ENCODE measurements around the gene PPP3R2.

DNA sequence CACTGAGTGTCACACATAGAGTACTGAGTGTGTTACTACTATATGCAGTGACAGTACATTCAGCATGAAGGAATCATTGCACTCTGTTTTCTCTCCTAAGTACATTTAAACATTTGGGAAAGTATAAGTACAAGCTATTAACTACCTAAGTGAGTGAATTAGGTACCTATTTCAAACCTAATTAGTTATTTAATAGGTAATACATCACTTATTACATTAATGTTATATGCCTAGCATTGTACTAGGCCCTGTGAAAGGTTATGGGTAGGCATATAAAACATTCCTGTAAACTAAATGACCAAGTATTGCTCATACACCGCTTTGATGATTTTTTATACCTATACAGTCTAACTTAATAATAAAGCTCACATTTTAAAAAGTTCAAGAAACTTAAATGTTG, 25.7 kb upstream of the PPP3R2 start:
- TF ChIP-seq, protein P1, sequence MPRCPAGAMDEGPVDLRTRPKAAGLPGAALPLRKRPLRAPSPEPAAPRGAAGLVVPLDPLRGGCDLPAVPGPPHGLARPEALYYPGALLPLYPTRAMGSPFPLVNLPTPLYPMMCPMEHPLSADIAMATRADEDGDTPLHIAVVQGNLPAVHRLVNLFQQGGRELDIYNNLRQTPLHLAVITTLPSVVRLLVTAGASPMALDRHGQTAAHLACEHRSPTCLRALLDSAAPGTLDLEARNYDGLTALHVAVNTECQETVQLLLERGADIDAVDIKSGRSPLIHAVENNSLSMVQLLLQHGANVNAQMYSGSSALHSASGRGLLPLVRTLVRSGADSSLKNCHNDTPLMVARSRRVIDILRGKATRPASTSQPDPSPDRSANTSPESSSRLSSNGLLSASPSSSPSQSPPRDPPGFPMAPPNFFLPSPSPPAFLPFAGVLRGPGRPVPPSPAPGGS (IDR thresholded peaks at IDR 0.05): no peak
- TF ChIP-seq, protein P2, sequence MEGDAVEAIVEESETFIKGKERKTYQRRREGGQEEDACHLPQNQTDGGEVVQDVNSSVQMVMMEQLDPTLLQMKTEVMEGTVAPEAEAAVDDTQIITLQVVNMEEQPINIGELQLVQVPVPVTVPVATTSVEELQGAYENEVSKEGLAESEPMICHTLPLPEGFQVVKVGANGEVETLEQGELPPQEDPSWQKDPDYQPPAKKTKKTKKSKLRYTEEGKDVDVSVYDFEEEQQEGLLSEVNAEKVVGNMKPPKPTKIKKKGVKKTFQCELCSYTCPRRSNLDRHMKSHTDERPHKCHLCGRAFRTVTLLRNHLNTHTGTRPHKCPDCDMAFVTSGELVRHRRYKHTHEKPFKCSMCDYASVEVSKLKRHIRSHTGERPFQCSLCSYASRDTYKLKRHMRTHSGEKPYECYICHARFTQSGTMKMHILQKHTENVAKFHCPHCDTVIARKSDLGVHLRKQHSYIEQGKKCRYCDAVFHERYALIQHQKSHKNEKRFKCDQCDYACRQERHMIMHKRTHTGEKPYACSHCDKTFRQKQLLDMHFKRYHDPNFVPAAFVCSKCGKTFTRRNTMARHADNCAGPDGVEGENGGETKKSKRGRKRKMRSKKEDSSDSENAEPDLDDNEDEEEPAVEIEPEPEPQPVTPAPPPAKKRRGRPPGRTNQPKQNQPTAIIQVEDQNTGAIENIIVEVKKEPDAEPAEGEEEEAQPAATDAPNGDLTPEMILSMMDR (IDR thresholded peaks at IDR 0.05): no peak
- TF ChIP-seq GATA3 (IDR thresholded peaks at IDR 0.05; ENCODE audit: borderline replicate concordance) (no peak), RFX5 (IDR thresholded peaks at IDR 0.05) (no peak), POLR2A (IDR thresholded peaks at IDR 0.05; ENCODE audit: low read length) (no peak), KDM1A (IDR thresholded peaks at IDR 0.05; ENCODE audit: low read depth) (no peak), POLR2AphosphoS2 (conservative IDR thresholded peaks at IDR 0.05; ENCODE audit: low read length) (no peak), CEBPB (IDR thresholded peaks at IDR 0.05) (no peak), MAZ (IDR thresholded peaks at IDR 0.05; ENCODE audit: borderline replicate concordance, low read depth, low read length) (no peak)
- TF ChIP-seq, protein P3, sequence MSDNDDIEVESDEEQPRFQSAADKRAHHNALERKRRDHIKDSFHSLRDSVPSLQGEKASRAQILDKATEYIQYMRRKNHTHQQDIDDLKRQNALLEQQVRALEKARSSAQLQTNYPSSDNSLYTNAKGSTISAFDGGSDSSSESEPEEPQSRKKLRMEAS (IDR thresholded peaks at IDR 0.05): no peak
